ENCODE data around the gene BAHCC1. TPM values are rescaled to one million over a fixed set of nuclear protein-coding genes. Genes with fewer than 3 reads are reported as not detected.
"Not testable (repeated sequence)": the region's sequence is repeated elsewhere in the genome, so short reads cannot be mapped to it uniquely, and the experiment has no call there.

BAHCC1 gene
- total RNA-seq, 2 experiments from 2014 or later, result 0.40 to 0.65 TPM

- Mint-ChIP-seq H3K36me3 (ENCODE audit: low read depth) (no peaks in the 10 kb centered on the region), H3K4me1 (ENCODE audit: low read depth) (no peaks in the 10 kb centered on the region), H3K4me3 (no peak overlapping the region), H3K27me3 (peaks cover 13% of the 10 kb centered on the region), H3K27ac (no peak overlapping the region), H3K9me3 (no peaks in the 10 kb centered on the region)
- ATAC-seq (no peak), DNase-seq (no peak)
- CTCF ChIA-PET, result no interaction called here
- TF ChIP-seq CTCF (IDR thresholded peaks at IDR 0.05), result no peak
- intact Hi-C loops (cut with micrococcal nuclease), result no loop called here
- POLR2A ChIA-PET, result no interaction called here
Measured at GRCh38 chr17:81354252-81354953, 40.9 kb upstream of the BAHCC1 start.

- ChIA-PET CTCF (no interaction called here), POLR2A (no interaction called here)
- Mint-ChIP-seq H3K36me3 (ENCODE audit: low read depth) (no peaks in the 10 kb centered on the region), H3K27me3 (peaks cover 15% of the 10 kb centered on the region), H3K9me3 (no peaks in the 10 kb centered on the region), H3K4me3 (no peak overlapping the region), H3K4me1 (ENCODE audit: low read depth) (no peaks in the 10 kb centered on the region), H3K27ac (no peak overlapping the region)
- DNase-seq (no peak), ATAC-seq (no peak)
- intact Hi-C loops (cut with micrococcal nuclease), result no loop called here
- no peak for TF ChIP-seq CTCF (IDR thresholded peaks at IDR 0.05)
Measured at GRCh38 chr17:81354954-81355347, 40.3 kb upstream of the BAHCC1 start.

GRCh38 chr17:81359218-81359617 lies 36.0 kb upstream of the BAHCC1 start:
- DNase-seq (no peak), ATAC-seq (no peak)
- Mint-ChIP-seq H3K27me3 (peaks cover 37% of the 10 kb centered on the region), H3K36me3 (ENCODE audit: low read depth) (no peaks in the 10 kb centered on the region), H3K27ac (no peak overlapping the region), H3K9me3 (no peaks in the 10 kb centered on the region), H3K4me3 (no peak overlapping the region), H3K4me1 (ENCODE audit: low read depth) (no peaks in the 10 kb centered on the region)
- ChIA-PET CTCF (no interaction called here), POLR2A (interaction anchor here (1.5 kb wide), 1 partner anchor 130 kb away, joined by 3 read pairs; no protein-coding TSS in a partner anchor)
- intact Hi-C loops (cut with micrococcal nuclease), result no loop called here
- TF ChIP-seq CTCF (IDR thresholded peaks at IDR 0.05), result no peak

GRCh38 chr17:81362001-81362400 lies 33.3 kb upstream of the BAHCC1 start:
- DNase-seq; H3K9me3 Mint-ChIP-seq; H3K27ac Mint-ChIP-seq; H3K4me3 Mint-ChIP-seq; H3K36me3 Mint-ChIP-seq (ENCODE audit: low read depth); CTCF ChIA-PET; intact Hi-C loops (cut with micrococcal nuclease); ATAC-seq; POLR2A ChIA-PET: not testable (repeated sequence)
- Mint-ChIP-seq H3K4me1 (ENCODE audit: low read depth) (peaks cover 19% of the 10 kb centered on the region), H3K27me3 (peaks cover 52% of the 10 kb centered on the region)

GRCh38 chr17:81364278-81365147 lies 30.7 kb upstream of the BAHCC1 start:
- ChIA-PET POLR2A (interaction anchor here (0.9 to 1.0 kb wide), 2 partner anchors 14 to 79 kb away, joined by 3 to 5 read pairs; no protein-coding TSS in a partner anchor), CTCF (interaction anchor here (1.3 kb wide), 2 partner anchors 73 to 120 kb away, joined by 3 to 4 read pairs; no protein-coding TSS in a partner anchor)
- intact Hi-C loops (cut with micrococcal nuclease), result no loop called here
- no peak for ATAC-seq
- Mint-ChIP-seq H3K4me3 (peak overlapping the region; percentile 63), H3K27ac (no peak overlapping the region), H3K4me1 (ENCODE audit: low read depth) (peaks cover 19% of the 10 kb centered on the region), H3K27me3 (peaks cover 42% of the 10 kb centered on the region), H3K9me3 (no peaks in the 10 kb centered on the region), H3K36me3 (ENCODE audit: low read depth) (no peaks in the 10 kb centered on the region)
- no peak for DNase-seq
- no peak for TF ChIP-seq CTCF (IDR thresholded peaks at IDR 0.05)
